HFF-Myc (cell line): Measurements from ENCODE around the gene RPN2.
A peak's percentile ranks its signal among the peaks of the same experiment; 100 is the strongest.

Source experiments
- DNase-seq: peaks from one replicate; pipeline ENCODE4 v3.0.0-alpha.2; 2011; ENCODE audit warnings: low read depth; ENCODE audit errors: extremely low read depth
- H3K4me3 ChIP-seq: replicated peaks from 2 replicates; pipeline ENCODE4 v1.5.1; 2011; ENCODE audit warnings: low read depth, mild to moderate bottlenecking, control low read depth, low read length
- CTCF ChIP-seq: IDR thresholded peaks from 2 replicates; pipeline ENCODE4 v1.5.1; 2012; ENCODE audit warnings: mild to moderate bottlenecking, low read depth, low read length, control low read depth; ENCODE audit errors: missing control alignments

The RPN2 gene

DNA sequence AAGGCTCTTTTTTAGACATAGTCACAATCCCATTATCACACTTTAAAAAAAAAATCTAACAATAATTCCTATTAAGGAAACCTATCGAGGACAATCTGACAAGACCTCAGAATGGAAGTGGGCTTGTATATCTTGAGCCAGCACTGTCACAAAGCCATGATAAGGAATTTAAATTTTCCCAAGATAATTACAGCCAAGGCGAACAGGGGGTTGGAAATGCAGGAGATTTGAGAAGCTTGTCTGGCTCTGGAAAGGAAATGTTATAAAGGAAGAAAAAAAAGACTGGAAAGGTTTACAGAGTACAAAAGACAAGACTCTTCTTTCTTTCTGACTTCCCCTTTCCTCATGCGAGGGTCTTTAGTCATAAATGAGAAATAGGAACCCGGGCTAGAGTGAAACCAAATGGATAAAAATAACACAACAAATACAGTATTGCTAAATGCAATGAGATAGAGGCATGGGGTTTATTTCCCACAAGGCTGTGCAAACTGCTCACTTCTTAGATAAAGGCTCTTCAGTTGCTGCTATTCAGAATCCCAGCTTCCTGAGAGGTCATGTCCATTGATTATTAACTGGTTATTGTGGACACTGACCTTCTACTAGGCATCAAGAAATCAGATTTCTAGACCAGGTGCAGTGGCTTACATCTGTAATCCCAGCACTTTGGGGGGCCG, 95.9 kb downstream of the RPN2 start:
- no peak overlapping the region for H3K4me3 ChIP-seq

DNA sequence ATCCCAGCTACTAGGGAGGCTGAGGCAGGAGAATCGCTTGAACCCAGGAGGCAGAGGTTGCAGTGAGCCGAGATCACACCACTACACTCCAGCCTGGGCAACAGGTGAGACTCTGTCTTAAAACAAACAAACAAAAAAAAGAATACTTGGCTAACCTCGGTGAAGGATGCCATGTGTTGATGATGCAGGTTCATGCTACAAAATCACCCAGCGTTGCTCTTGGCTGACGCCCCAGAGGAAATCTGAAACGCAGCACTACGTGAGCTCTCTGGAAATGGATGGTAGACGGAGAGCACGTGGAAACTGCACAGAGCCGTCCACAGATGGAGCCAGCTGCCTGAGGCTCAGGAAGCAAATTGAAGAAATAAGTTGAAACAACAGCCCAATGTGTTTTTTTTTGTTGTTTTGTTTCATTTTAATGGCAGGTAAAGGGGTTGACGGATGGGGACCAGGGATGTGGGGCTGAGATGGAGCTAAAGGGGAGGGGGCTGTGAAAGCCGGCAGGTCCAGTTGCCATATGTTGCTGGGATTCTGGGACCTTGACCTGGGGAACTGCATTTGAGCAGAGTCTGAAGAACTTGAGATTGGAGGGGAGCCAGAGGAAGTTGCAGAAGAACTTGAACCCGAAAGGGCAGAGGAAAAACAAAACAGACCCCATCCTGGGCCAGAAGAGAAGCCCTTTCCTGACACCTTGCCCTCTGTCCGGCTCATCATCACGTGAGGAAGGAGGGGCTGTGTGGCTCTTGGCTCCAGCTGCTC, 97.5 kb downstream of the RPN2 start:
- no peak overlapping the region for H3K4me3 ChIP-seq
- DNase-seq: peak; percentile 85
- peak; percentile 23 for TF ChIP-seq CTCF

More for the DNA sequence above, 95.9 kb downstream of the RPN2 start:
- DNase-seq: no peak
- no peak for TF ChIP-seq CTCF

- no peak for TF ChIP-seq CTCF
- H3K4me3 ChIP-seq: no peak overlapping the region
- no peak for DNase-seq
Measured at GRCh38 chr20:37277253-37277593, 98.1 kb downstream of the RPN2 start.

GRCh38 chr20:37278966-37279590, 99.9 kb downstream of the RPN2 start:
- TF ChIP-seq CTCF: no peak
- no peak for DNase-seq
- no peak overlapping the region for H3K4me3 ChIP-seq

- DNase-seq: no peak
- TF ChIP-seq CTCF: no peak
- H3K4me3 ChIP-seq: no peak overlapping the region
Measured at GRCh38 chr20:37279820-37280219, 100.7 kb downstream of the RPN2 start.

- H3K4me3 ChIP-seq: no peak overlapping the region
- no peak for TF ChIP-seq CTCF
- no peak for DNase-seq
Measured at GRCh38 chr20:37280403-37280802, 101.3 kb downstream of the RPN2 start.
